Vagina (tissue), 2 donors: ENCODE measurements around the gene ZNF829. TPM values are rescaled to one million over a fixed set of nuclear protein-coding genes. Genes with fewer than 3 reads are reported as not detected.
A peak's percentile ranks its signal among the peaks of the same experiment; 100 is the strongest.

Experiments
- DNase-seq, 2 donors: peaks; one replicate each; pipeline ENCODE4 v3.0.0-alpha.2; 2017; ENCODE audit errors: extremely low spot score in 2 of 2
- H3K27ac ChIP-seq: fragments of 200-600 bp; sonication (generic); one replicate; pipeline ENCODE4 v1.5.1; 2019
- H3K27me3 ChIP-seq: fragments of 200-600 bp; sonication (generic); one replicate; pipeline ENCODE4 v1.5.1; 2019
- H3K36me3 ChIP-seq, 2 donors: fragments of 200-600 bp; sonication (generic); one replicate each; pipeline ENCODE4 v1.5.1; 2017 to 2019
- H3K4me1 ChIP-seq: fragments of 200-600 bp; sonication (generic); one replicate; pipeline ENCODE4 v1.5.1; 2019
- H3K4me3 ChIP-seq, 2 donors: fragments of 200-600 bp; sonication (generic); 1 replicate in 1 of 2; 2 replicates in 1 of 2; pipeline ENCODE4 v1.5.1; 2016 to 2019
- H3K9me3 ChIP-seq: fragments of 200-600 bp; sonication (generic); one replicate; pipeline ENCODE4 v1.5.1; 2019
- CTCF ChIP-seq, 3 experiments: fragments of 450-650 bp in 2 of 3; fragments of 200-600 bp in 1 of 3; sonication (generic) in 1 of 3; IDR thresholded peaks; one replicate each; pipeline ENCODE4 v1.5.1; 2017 to 2019; ENCODE audit warnings: antibody characterized with exemption in 3 of 3, mild to moderate bottlenecking in 2 of 3, moderate library complexity in 2 of 3
- POLR2A ChIP-seq, 2 donors: fragments of 450-650 bp; IDR thresholded peaks; one replicate each; pipeline ENCODE4 v1.6.1; 2017; ENCODE audit warnings: antibody characterized with exemption in 2 of 2, mild to moderate bottlenecking in 2 of 2, moderate library complexity in 2 of 2
- POLR2AphosphoS5 ChIP-seq, 2 donors: sonication (generic); formaldehyde crosslinking; IDR thresholded peaks; one replicate each; pipeline ENCODE4 v1.9.0; 2017; ENCODE audit warnings: antibody characterized with exemption in 2 of 2, mild to moderate bottlenecking in 2 of 2, low read depth in 1 of 2; ENCODE audit not compliant: insufficient read depth in 1 of 2
- intact Hi-C: fragments of 100-400 bp; cut with DNase I; formaldehyde crosslinking; loops from one replicate; pipeline ENCODE4 v1.15.1; 2023
- total RNA-seq: library from RNA; depleted of rRNA; stranded (reverse); fragments of >200 nt; gene quantifications from one replicate; pipeline ENCODE4 v1.2.3, GENCODE V29; 2016

Gene ZNF829
- total RNA-seq = 2.0 TPM

- H3K4me3 ChIP-seq = peak within 1 kb of the TSS; percentile 64 to 93
- H3K27ac ChIP-seq = peak within 1 kb of the TSS; percentile 90
- peaks cover 18% of the 10 kb centered on the region for H3K4me1 ChIP-seq
- peak in 1 of 2 donors; percentile 86 for DNase-seq
- TF ChIP-seq POLR2AphosphoS5 (IDR thresholded peaks at IDR 0.05; ENCODE audit: insufficient read depth in 1 of 2, low read depth in 1 of 2) = peak; percentile 88 to 96
- peak in 2 of 3 experiments; percentile 32 to 35 for TF ChIP-seq CTCF (IDR thresholded peaks at IDR 0.05)
- TF ChIP-seq POLR2A (IDR thresholded peaks at IDR 0.05) = no peak
- no peaks in the 10 kb centered on the region for H3K27me3 ChIP-seq
- intact Hi-C loops = no loop called here
- H3K9me3 ChIP-seq = no peaks in the 10 kb centered on the region
- peaks cover 0 to 28% of the 10 kb centered on the region in 2 donors for H3K36me3 ChIP-seq
Measured at GRCh38 chr19:36915992-36916830, at the start of gene ZNF829, which contains the start of gene ZNF568. ZNF829 (minus strand) TSS chr19:36916291; CDS start chr19:36915167, 1,124 bp downstream. ZNF568 (plus strand) TSS chr19:36916332; CDS start chr19:36922771, 6,439 bp downstream.

- Histone ChIP-seq H3K9me3 (peaks cover 14% of the 10 kb centered on the region), H3K27ac (no peak overlapping the region), H3K36me3 (peaks cover 0 to 5% of the 10 kb centered on the region in 2 donors), H3K4me1 (no peaks in the 10 kb centered on the region), H3K27me3 (no peaks in the 10 kb centered on the region), H3K4me3 (no peak overlapping the region)
- intact Hi-C loops = no loop called here
- no peak for DNase-seq
- TF ChIP-seq POLR2AphosphoS5 (IDR thresholded peaks at IDR 0.05; ENCODE audit: insufficient read depth in 1 of 2, low read depth in 1 of 2) (no peak), CTCF (IDR thresholded peaks at IDR 0.05) (no peak), POLR2A (IDR thresholded peaks at IDR 0.05) (no peak)
Measured at GRCh38 chr19:36963280-36963679, 47.2 kb upstream of the ZNF829 start.

- intact Hi-C loops = no loop called here
- no peak overlapping the region for H3K4me3 ChIP-seq
- no peak overlapping the region for H3K27ac ChIP-seq
- TF ChIP-seq POLR2AphosphoS5 (IDR thresholded peaks at IDR 0.05; ENCODE audit: insufficient read depth in 1 of 2, low read depth in 1 of 2) (no peak), POLR2A (IDR thresholded peaks at IDR 0.05) (no peak), CTCF (IDR thresholded peaks at IDR 0.05) (no peak)
- H3K36me3 ChIP-seq = peaks cover 0 to 5% of the 10 kb centered on the region in 2 donors
- no peaks in the 10 kb centered on the region for H3K27me3 ChIP-seq
- peaks cover 17% of the 10 kb centered on the region for H3K9me3 ChIP-seq
- DNase-seq = no peak
- no peaks in the 10 kb centered on the region for H3K4me1 ChIP-seq
Measured at GRCh38 chr19:36962346-36962745, 46.3 kb upstream of the ZNF829 start.

GRCh38 chr19:36950335-36951119, 34.4 kb upstream of the ZNF829 start:
- peaks cover 67% of the 10 kb centered on the region for H3K9me3 ChIP-seq
- H3K27ac ChIP-seq = no peak overlapping the region
- peaks cover 0 to 70% of the 10 kb centered on the region in 2 donors for H3K36me3 ChIP-seq
- H3K4me3 ChIP-seq = no peak overlapping the region
- DNase-seq = no peak
- no peaks in the 10 kb centered on the region for H3K27me3 ChIP-seq
- intact Hi-C loops = no loop called here
- H3K4me1 ChIP-seq = no peaks in the 10 kb centered on the region
- TF ChIP-seq CTCF (IDR thresholded peaks at IDR 0.05) (no peak), POLR2A (IDR thresholded peaks at IDR 0.05) (no peak), POLR2AphosphoS5 (IDR thresholded peaks at IDR 0.05; ENCODE audit: insufficient read depth in 1 of 2, low read depth in 1 of 2) (no peak)
